ENCODE measurements around the gene LEMD3.

The LEMD3 gene

GRCh38 chr12:65175385-65175784 lies 6.0 kb downstream of the LEMD3 start:
- no peak for TF ChIP-seq POLR2AphosphoS5 (IDR thresholded peaks at IDR 0.05; ENCODE audit: borderline replicate concordance, low read depth, low read length)
- no peak for TF ChIP-seq EZH2 (IDR thresholded peaks at IDR 0.05)
- TF ChIP-seq FOXP2 (optimal IDR thresholded peaks at IDR 0.05; ENCODE audit: control extremely low read depth, extremely low read length, insufficient read depth), result no peak
- H3K9me3 ChIP-seq (ENCODE audit: low read depth, low read length), result no peaks in the 10 kb centered on the region
- no peak for DNase-seq (ENCODE audit: low read depth, low spot score)
- peaks cover 42% of the 10 kb centered on the region for H3K36me3 ChIP-seq (ENCODE audit: insufficient read depth, low read length)
- H3K27ac ChIP-seq, result no peak overlapping the region
- no peak overlapping the region for H3K9ac ChIP-seq (ENCODE audit: insufficient read length)
- no peak overlapping the region for H3K4me3 ChIP-seq

GRCh38 chr12:65182012-65182739 lies 12.8 kb downstream of the LEMD3 start:
- no peak for TF ChIP-seq FOXP2 (optimal IDR thresholded peaks at IDR 0.05; ENCODE audit: control extremely low read depth, extremely low read length, insufficient read depth)
- no peak for TF ChIP-seq POLR2AphosphoS5 (IDR thresholded peaks at IDR 0.05; ENCODE audit: borderline replicate concordance, low read depth, low read length)
- no peak for TF ChIP-seq EZH2 (IDR thresholded peaks at IDR 0.05)
- no peak overlapping the region for H3K4me3 ChIP-seq
- H3K36me3 ChIP-seq (ENCODE audit: insufficient read depth, low read length), result peaks cover 8% of the 10 kb centered on the region
- H3K9me3 ChIP-seq (ENCODE audit: low read depth, low read length), result no peaks in the 10 kb centered on the region
- DNase-seq (ENCODE audit: low read depth, low spot score), result no peak
- no peak overlapping the region for H3K9ac ChIP-seq (ENCODE audit: insufficient read length)
- no peak overlapping the region for H3K27ac ChIP-seq

- DNase-seq (ENCODE audit: low read depth, low spot score), result no peak
- TF ChIP-seq POLR2AphosphoS5 (IDR thresholded peaks at IDR 0.05; ENCODE audit: borderline replicate concordance, low read depth, low read length), result no peak
- no peak for TF ChIP-seq FOXP2 (optimal IDR thresholded peaks at IDR 0.05; ENCODE audit: control extremely low read depth, extremely low read length, insufficient read depth)
- no peak for TF ChIP-seq EZH2 (IDR thresholded peaks at IDR 0.05)
- Histone ChIP-seq H3K9ac (ENCODE audit: insufficient read length) (no peak overlapping the region), H3K36me3 (ENCODE audit: insufficient read depth, low read length) (no peaks in the 10 kb centered on the region), H3K9me3 (ENCODE audit: low read depth, low read length) (no peaks in the 10 kb centered on the region), H3K4me3 (no peak overlapping the region), H3K27ac (no peak overlapping the region)
Observed at GRCh38 chr12:65184176-65184857, 14.9 kb downstream of the LEMD3 start.

GRCh38 chr12:65184858-65185229 lies 15.5 kb downstream of the LEMD3 start:
- DNase-seq (ENCODE audit: low read depth, low spot score), result no peak
- Histone ChIP-seq H3K9me3 (ENCODE audit: low read depth, low read length) (no peaks in the 10 kb centered on the region), H3K4me3 (no peak overlapping the region), H3K36me3 (ENCODE audit: insufficient read depth, low read length) (no peaks in the 10 kb centered on the region), H3K27ac (no peak overlapping the region), H3K9ac (ENCODE audit: insufficient read length) (no peak overlapping the region)
- TF ChIP-seq FOXP2 (optimal IDR thresholded peaks at IDR 0.05; ENCODE audit: control extremely low read depth, extremely low read length, insufficient read depth), result no peak
- TF ChIP-seq POLR2AphosphoS5 (IDR thresholded peaks at IDR 0.05; ENCODE audit: borderline replicate concordance, low read depth, low read length), result no peak
- TF ChIP-seq EZH2 (IDR thresholded peaks at IDR 0.05), result no peak

- H3K9ac ChIP-seq (ENCODE audit: insufficient read length), result no peak overlapping the region
- no peaks in the 10 kb centered on the region for H3K9me3 ChIP-seq (ENCODE audit: low read depth, low read length)
- no peak for TF ChIP-seq POLR2AphosphoS5 (IDR thresholded peaks at IDR 0.05; ENCODE audit: borderline replicate concordance, low read depth, low read length)
- TF ChIP-seq EZH2 (IDR thresholded peaks at IDR 0.05), result no peak
- TF ChIP-seq FOXP2 (optimal IDR thresholded peaks at IDR 0.05; ENCODE audit: control extremely low read depth, extremely low read length, insufficient read depth), result no peak
- no peak overlapping the region for H3K27ac ChIP-seq
- H3K36me3 ChIP-seq (ENCODE audit: insufficient read depth, low read length), result no peaks in the 10 kb centered on the region
- no peak for DNase-seq (ENCODE audit: low read depth, low spot score)
- H3K4me3 ChIP-seq, result no peak overlapping the region
Observed at GRCh38 chr12:65187665-65188064, 18.3 kb downstream of the LEMD3 start.

- no peak overlapping the region for H3K4me3 ChIP-seq
- TF ChIP-seq FOXP2 (optimal IDR thresholded peaks at IDR 0.05; ENCODE audit: control extremely low read depth, extremely low read length, insufficient read depth) (no peak), EZH2 (IDR thresholded peaks at IDR 0.05) (no peak), POLR2AphosphoS5 (IDR thresholded peaks at IDR 0.05; ENCODE audit: borderline replicate concordance, low read depth, low read length) (no peak)
- H3K36me3 ChIP-seq (ENCODE audit: insufficient read depth, low read length), result no peaks in the 10 kb centered on the region
- H3K9me3 ChIP-seq (ENCODE audit: low read depth, low read length), result no peaks in the 10 kb centered on the region
- no peak overlapping the region for H3K27ac ChIP-seq
- no peak for DNase-seq (ENCODE audit: low read depth, low spot score)
- H3K9ac ChIP-seq (ENCODE audit: insufficient read length), result no peak overlapping the region
Observed at GRCh38 chr12:65188179-65188701, 18.9 kb downstream of the LEMD3 start.

- H3K27ac ChIP-seq, result no peak overlapping the region
- H3K36me3 ChIP-seq (ENCODE audit: insufficient read depth, low read length), result no peaks in the 10 kb centered on the region
- no peaks in the 10 kb centered on the region for H3K9me3 ChIP-seq (ENCODE audit: low read depth, low read length)
- no peak overlapping the region for H3K9ac ChIP-seq (ENCODE audit: insufficient read length)
- no peak overlapping the region for H3K4me3 ChIP-seq
- TF ChIP-seq POLR2AphosphoS5 (IDR thresholded peaks at IDR 0.05; ENCODE audit: borderline replicate concordance, low read depth, low read length) (no peak), FOXP2 (optimal IDR thresholded peaks at IDR 0.05; ENCODE audit: control extremely low read depth, extremely low read length, insufficient read depth) (no peak), EZH2 (IDR thresholded peaks at IDR 0.05) (no peak)
- no peak for DNase-seq (ENCODE audit: low read depth, low spot score)
Observed at GRCh38 chr12:65189028-65189718, 19.8 kb downstream of the LEMD3 start.

GRCh38 chr12:65192963-65193516 lies 23.7 kb downstream of the LEMD3 start:
- TF ChIP-seq POLR2AphosphoS5 (IDR thresholded peaks at IDR 0.05; ENCODE audit: borderline replicate concordance, low read depth, low read length) (no peak), EZH2 (IDR thresholded peaks at IDR 0.05) (no peak), FOXP2 (optimal IDR thresholded peaks at IDR 0.05; ENCODE audit: control extremely low read depth, extremely low read length, insufficient read depth) (no peak)
- H3K9me3 ChIP-seq (ENCODE audit: low read depth, low read length), result peaks cover 5% of the 10 kb centered on the region; the same call in 1 of the 2 replicates
- no peak overlapping the region for H3K4me3 ChIP-seq
- H3K36me3 ChIP-seq (ENCODE audit: insufficient read depth, low read length), result peaks cover 7% of the 10 kb centered on the region; the same call in 1 of the 2 replicates
- H3K9ac ChIP-seq (ENCODE audit: insufficient read length), result no peak overlapping the region
- H3K27ac ChIP-seq, result no peak overlapping the region
- no peak for DNase-seq (ENCODE audit: low read depth, low spot score)
